GM12878 (cell line): Measurements from ENCODE around the gene KPNA4. TPM values are rescaled to one million over a fixed set of nuclear protein-coding genes. Genes with fewer than 3 reads are reported as not detected.

Experiments
- ATAC-seq: fragments of 200-7000 bp; cut with Tn5 transposase; 3 replicates; pipeline ENCODE4 v1.9.1; 2020; ENCODE audit warnings: mild to moderate bottlenecking, moderate library complexity
- BruUV-seq: library from RNA; stranded (reverse); fragments of 400-500 nt; replicated peaks from 2 replicates; lab custom pipeline; 2021; lab: Mats Ljungman, UMichigan
- CTCF ChIA-PET: fragments of 300-600 bp; sonication (Branson Sonifier 250); formaldehyde crosslinking; extraction: SDS; loops from one replicate; lab custom pipeline; 2021; ENCODE audit warnings: inconsistent platforms; lab: Yijun Ruan, JAX
- POLR2A ChIA-PET: fragments of 350-600 bp; formaldehyde crosslinking; extraction: SDS; loops from one replicate; lab custom pipeline; 2021; ENCODE audit warnings: inconsistent platforms; lab: Charles Lee
- RAD21 ChIA-PET: fragments of 300-600 bp; sonication (Branson Sonifier 250); formaldehyde crosslinking; loops from one replicate; lab custom pipeline; 2023; ENCODE audit warnings: antibody characterized with exemption; ENCODE audit not compliant: unreplicated experiment; lab: Charles Lee
- SMC1A ChIA-PET: fragments of 300-600 bp; sonication (Branson Sonifier 250); formaldehyde crosslinking; loops from one replicate; lab custom pipeline; 2023; ENCODE audit not compliant: unreplicated experiment, uncharacterized antibody; lab: Charles Lee
- DNase-seq: peaks from one replicate; pipeline ENCODE4 v3.0.0-alpha.2; 2011; ENCODE audit warnings: low read depth, low spot score
- FAIRE-seq: peaks from 3 replicates; lab custom pipeline; 2011; peaks lifted over from hg19 to GRCh38; lab: Jason Lieb, UNC
- H2AFZ ChIP-seq: 2 replicates; pipeline ENCODE4 v1.6.0; 2011; ENCODE audit warnings: low read depth, low read length, control low read depth; ENCODE audit not compliant: control insufficient read depth
- H3K27ac ChIP-seq: 2 replicates; pipeline ENCODE4 v1.5.1; 2011; ENCODE audit warnings: control low read depth; ENCODE audit not compliant: control insufficient read depth, insufficient read depth
- H3K27me3 ChIP-seq, 2 experiments: replicated peaks in 1 of 2; 2 replicates each; pipeline versions ENCODE4 v1.6.0 to v1.6.1; 2011; ENCODE audit warnings: low read length in 1 of 2; ENCODE audit not compliant: control insufficient read depth in 2 of 2, insufficient read depth in 2 of 2
- H3K36me3 ChIP-seq, 2 experiments: 2 replicates each; pipeline ENCODE4 v1.5.1; 2011; ENCODE audit warnings: low read length in 1 of 2; ENCODE audit not compliant: control insufficient read depth in 2 of 2, insufficient read depth in 2 of 2
- H3K4me1 ChIP-seq: 2 replicates; pipeline ENCODE4 v1.6.1; 2011; ENCODE audit warnings: mild to moderate bottlenecking, low read length, moderate library complexity, mixed read lengths; ENCODE audit not compliant: control insufficient read depth, insufficient read depth
- H3K4me2 ChIP-seq: 2 replicates; pipeline ENCODE4 v1.6.0; 2011; ENCODE audit warnings: control low read depth; ENCODE audit not compliant: control insufficient read depth, insufficient read depth
- H3K4me3 ChIP-seq: fragments of 200-600 bp; sonication (generic); 2 replicates; pipeline ENCODE4 v1.5.1; 2016
- H3K79me2 ChIP-seq: 2 replicates; pipeline ENCODE4 v1.6.0; 2011; ENCODE audit warnings: low read length; ENCODE audit not compliant: control insufficient read depth, insufficient read depth
- H3K9ac ChIP-seq: 2 replicates; pipeline ENCODE4 v1.8.0; 2011; ENCODE audit warnings: low read length, control low read depth, mixed read lengths; ENCODE audit not compliant: control insufficient read depth, insufficient read depth
- H3K9me3 ChIP-seq: replicated peaks from 3 replicates; pipeline ENCODE4 v1.5.1; 2011; ENCODE audit warnings: mild to moderate bottlenecking, low read length; ENCODE audit not compliant: control insufficient read depth, insufficient read depth
- H4K20me1 ChIP-seq: 2 replicates; pipeline ENCODE4 v1.6.0; 2011; ENCODE audit not compliant: control insufficient read depth, insufficient read depth
- MTA2 ChIP-seq: fragments of 450-650 bp; IDR thresholded peaks from 2 replicates; pipeline ENCODE4 v1.6.1; 2016; ENCODE audit warnings: low read depth, mild to moderate bottlenecking, moderate library complexity
- NRF1 ChIP-seq: conservative IDR thresholded peaks from 2 replicates; pipeline ENCODE4 v1.6.1; 2011; ENCODE audit warnings: mild to moderate bottlenecking, low read depth, low read length, improper control_type of control experiment
- POLR2A ChIP-seq: IDR thresholded peaks from 2 replicates; pipeline ENCODE4 v1.6.1; 2011; ENCODE audit warnings: low read depth, mild to moderate bottlenecking, low read length
- POU2F2 ChIP-seq: IDR thresholded peaks from 3 replicates; pipeline ENCODE4 v1.6.1; 2011; ENCODE audit warnings: low read depth, mild to moderate bottlenecking, low read length, borderline replicate concordance
- WRNIP1 ChIP-seq: IDR thresholded peaks from 2 replicates; pipeline ENCODE4 v1.6.1; 2011; ENCODE audit warnings: low read depth, low read length, improper control_type of control experiment, borderline replicate concordance
- YBX1 ChIP-seq: fragments of 450-650 bp; IDR thresholded peaks from 2 replicates; pipeline ENCODE4 v1.6.1; 2016; ENCODE audit warnings: antibody characterized with exemption
- YY1 ChIP-seq: IDR thresholded peaks from 2 replicates; pipeline ENCODE4 v1.6.1; 2011; ENCODE audit warnings: low read depth, mild to moderate bottlenecking, low read length
- WGBS: methylation state at CpG from one replicate; pipeline ENCODE4 v1.1.6; 2016; ENCODE audit warnings: low lambda C conversion rate; ENCODE audit not compliant: insufficient replicate concordance, insufficient coverage; ENCODE audit errors: missing lambda C conversion rate; 5-methylcytosine and 5-hydroxymethylcytosine counted together
- in situ Hi-C: fragments of 300-500 bp; cut with MboI; formaldehyde crosslinking; loops from 9 replicates; pipeline ENCODE4 v1.14.3; 2018; ENCODE audit warnings: mixed read lengths
- intact Hi-C: fragments of 100-400 bp; cut with micrococcal nuclease; formaldehyde crosslinking; loops from one replicate; pipeline ENCODE4 v1.14.2; 2022; ENCODE audit not compliant: unreplicated experiment
- polyA plus RNA-seq, 11 experiments: library from polyadenylated mRNA; depleted of rRNA in 4 of 11; unstranded in 6 of 11; stranded (reverse) in 5 of 11; fragments of >200 nt; fragmentation: Nextera tagmentation in 4 of 11; fragmentation: Illumina TruSeq in 1 of 11; extraction: Ambion mirVana in 4 of 11; extraction: Trizol in 1 of 11; gene quantifications; 1 replicate in 1 of 11; 2 replicates in 10 of 11; pipeline versions ENCODE4 v1.2.1 to v1.2.3, GENCODE V29; 2011 to 2016; ENCODE audit warnings: inconsistent platforms in 2 of 11, missing spikeins in 2 of 11, low read depth in 1 of 11
- total RNA-seq, 4 experiments: library from RNA; depleted of rRNA in 3 of 4; stranded (reverse); fragments of >200 nt in 3 of 4; fragmentation: Illumina TruSeq in 1 of 4; extraction: Trizol in 1 of 4; gene quantifications; 2 replicates each; pipeline versions ENCODE4 v1.2.1 to v1.2.3, GENCODE V29; 2013 to 2021
- TF ChIP-seq, protein P1 (sequence below): IDR thresholded peaks from 2 replicates; pipeline ENCODE4 v1.6.1; 2011; ENCODE audit warnings: mild to moderate bottlenecking, low read depth, low read length, moderate library complexity; ENCODE audit not compliant: insufficient replicate concordance
- TF ChIP-seq, protein P2 (sequence below): fragments of 450-650 bp; IDR thresholded peaks from 2 replicates; pipeline ENCODE4 v1.6.1; 2017; ENCODE audit warnings: antibody characterized with exemption, mild to moderate bottlenecking, moderate library complexity
- TF ChIP-seq, protein P3 (sequence below): fragments of 450-650 bp; formaldehyde crosslinking; IDR thresholded peaks from 2 replicates; pipeline ENCODE4 v1.4.0; 2020; ENCODE audit warnings: mild to moderate bottlenecking, moderate library complexity

The KPNA4 gene
- total and polyA plus RNA-seq, 10 of the 15 experiments (the other 5 are each of a cell fraction or from before 2014, with no cell fraction given) = 9.9 to 40.6 (median 18.1) TPM

DNA sequence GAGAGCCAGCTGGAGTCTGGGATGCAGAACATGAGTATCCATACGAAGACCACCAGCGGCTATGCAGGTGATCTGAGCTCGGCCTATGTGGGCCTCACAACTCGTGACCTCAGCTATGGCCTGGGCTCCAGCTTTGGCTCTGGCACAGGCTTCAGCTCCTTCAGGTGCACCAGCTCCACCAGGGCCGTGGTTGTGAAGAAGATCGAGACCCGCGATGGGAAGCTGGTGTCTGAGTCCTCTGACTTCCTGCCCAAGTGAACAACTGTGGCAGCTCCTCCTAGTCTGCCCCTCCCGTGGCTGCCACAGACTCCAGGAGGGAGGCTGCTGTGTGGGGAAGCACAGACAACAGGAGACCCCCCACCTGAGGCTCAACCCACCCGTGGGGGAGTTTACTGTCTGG, 3.6 kb upstream of the KPNA4 start (continued):
- no peak for TF ChIP-seq POU2F2
- TF ChIP-seq POLR2A = no peak
- no peak for TF ChIP-seq MTA2

DNA sequence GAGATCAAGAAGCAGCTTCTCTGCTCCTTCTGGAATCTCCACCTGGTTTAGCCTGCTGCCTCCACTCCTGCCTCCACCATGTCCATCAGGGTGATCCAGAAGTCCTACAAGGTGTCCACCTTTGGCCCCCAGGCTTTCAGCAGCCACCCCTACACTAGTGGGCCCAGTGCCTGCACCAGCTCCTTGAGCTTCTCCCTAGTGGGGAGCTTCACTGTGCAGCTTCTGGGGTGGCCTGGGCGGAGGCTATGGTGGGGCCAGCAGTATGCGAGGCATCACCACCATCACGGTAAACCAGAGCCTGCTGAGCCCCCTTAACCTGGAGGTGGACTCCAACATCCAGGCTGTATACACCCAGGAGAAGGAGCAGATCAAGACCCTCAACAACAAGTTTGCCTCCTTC, 2.4 kb upstream of the KPNA4 start:
- POLR2A ChIA-PET = interaction anchor here (2.1 kb wide), 1 partner anchor 118 kb away, joined by 8 read pairs; the partner anchor contains the start of gene TRIM59
- Histone ChIP-seq H3K9me3 (no peaks in the 10 kb centered on the region; the same call in 2 of the 3 replicates), H4K20me1 (no peaks in the 10 kb centered on the region), H3K79me2 (peaks cover 32% of the 10 kb centered on the region), H2AFZ (no peak overlapping the region), H3K9ac (no peak overlapping the region), H3K4me1 (no peaks in the 10 kb centered on the region), H3K4me2 (no peak overlapping the region), H3K27me3 (no peaks in the 10 kb centered on the region), H3K27ac (no peak overlapping the region), H3K4me3 (no peak overlapping the region), H3K36me3 (no peaks in the 10 kb centered on the region)
- in situ Hi-C loops = loop anchor here (10.0 kb wide), 1 partner anchor 657 kb away; the partner anchor contains the start of gene NMD3
- ATAC-seq = no peak
- intact Hi-C loops = no loop called here
- no peak for FAIRE-seq
- RAD21 ChIA-PET = interaction anchor here (1.3 kb wide), 1 partner anchor 118 kb away, joined by 4 read pairs; the partner anchor contains the start of gene TRIM59
- BruUV-seq = no TSS peak
- CTCF ChIA-PET = interaction anchor here (1.0 to 1.4 kb wide), 2 partner anchors 11 to 155 kb away, joined by 3 to 5 read pairs; no protein-coding TSS in a partner anchor
- no peak for DNase-seq
- 100% methylated on average over 3 of the region's 3 CpGs for WGBS
- SMC1A ChIA-PET = interaction anchor here (1.0 kb wide), 1 partner anchor 98 kb away, joined by 3 read pairs; no protein-coding TSS in a partner anchor
- no peak for TF ChIP-seq YY1
- no peak for TF ChIP-seq POU2F2
- TF ChIP-seq, protein P1, sequence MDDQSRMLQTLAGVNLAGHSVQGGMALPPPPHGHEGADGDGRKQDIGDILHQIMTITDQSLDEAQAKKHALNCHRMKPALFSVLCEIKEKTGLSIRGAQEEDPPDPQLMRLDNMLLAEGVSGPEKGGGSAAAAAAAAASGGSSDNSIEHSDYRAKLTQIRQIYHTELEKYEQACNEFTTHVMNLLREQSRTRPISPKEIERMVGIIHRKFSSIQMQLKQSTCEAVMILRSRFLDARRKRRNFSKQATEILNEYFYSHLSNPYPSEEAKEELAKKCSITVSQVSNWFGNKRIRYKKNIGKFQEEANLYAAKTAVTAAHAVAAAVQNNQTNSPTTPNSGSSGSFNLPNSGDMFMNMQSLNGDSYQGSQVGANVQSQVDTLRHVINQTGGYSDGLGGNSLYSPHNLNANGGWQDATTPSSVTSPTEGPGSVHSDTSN = no peak
- no peak for TF ChIP-seq YBX1
- TF ChIP-seq, protein P2, sequence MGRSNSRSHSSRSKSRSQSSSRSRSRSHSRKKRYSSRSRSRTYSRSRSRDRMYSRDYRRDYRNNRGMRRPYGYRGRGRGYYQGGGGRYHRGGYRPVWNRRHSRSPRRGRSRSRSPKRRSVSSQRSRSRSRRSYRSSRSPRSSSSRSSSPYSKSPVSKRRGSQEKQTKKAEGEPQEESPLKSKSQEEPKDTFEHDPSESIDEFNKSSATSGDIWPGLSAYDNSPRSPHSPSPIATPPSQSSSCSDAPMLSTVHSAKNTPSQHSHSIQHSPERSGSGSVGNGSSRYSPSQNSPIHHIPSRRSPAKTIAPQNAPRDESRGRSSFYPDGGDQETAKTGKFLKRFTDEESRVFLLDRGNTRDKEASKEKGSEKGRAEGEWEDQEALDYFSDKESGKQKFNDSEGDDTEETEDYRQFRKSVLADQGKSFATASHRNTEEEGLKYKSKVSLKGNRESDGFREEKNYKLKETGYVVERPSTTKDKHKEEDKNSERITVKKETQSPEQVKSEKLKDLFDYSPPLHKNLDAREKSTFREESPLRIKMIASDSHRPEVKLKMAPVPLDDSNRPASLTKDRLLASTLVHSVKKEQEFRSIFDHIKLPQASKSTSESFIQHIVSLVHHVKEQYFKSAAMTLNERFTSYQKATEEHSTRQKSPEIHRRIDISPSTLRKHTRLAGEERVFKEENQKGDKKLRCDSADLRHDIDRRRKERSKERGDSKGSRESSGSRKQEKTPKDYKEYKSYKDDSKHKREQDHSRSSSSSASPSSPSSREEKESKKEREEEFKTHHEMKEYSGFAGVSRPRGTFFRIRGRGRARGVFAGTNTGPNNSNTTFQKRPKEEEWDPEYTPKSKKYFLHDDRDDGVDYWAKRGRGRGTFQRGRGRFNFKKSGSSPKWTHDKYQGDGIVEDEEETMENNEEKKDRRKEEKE = no peak
- TF ChIP-seq, protein P3, sequence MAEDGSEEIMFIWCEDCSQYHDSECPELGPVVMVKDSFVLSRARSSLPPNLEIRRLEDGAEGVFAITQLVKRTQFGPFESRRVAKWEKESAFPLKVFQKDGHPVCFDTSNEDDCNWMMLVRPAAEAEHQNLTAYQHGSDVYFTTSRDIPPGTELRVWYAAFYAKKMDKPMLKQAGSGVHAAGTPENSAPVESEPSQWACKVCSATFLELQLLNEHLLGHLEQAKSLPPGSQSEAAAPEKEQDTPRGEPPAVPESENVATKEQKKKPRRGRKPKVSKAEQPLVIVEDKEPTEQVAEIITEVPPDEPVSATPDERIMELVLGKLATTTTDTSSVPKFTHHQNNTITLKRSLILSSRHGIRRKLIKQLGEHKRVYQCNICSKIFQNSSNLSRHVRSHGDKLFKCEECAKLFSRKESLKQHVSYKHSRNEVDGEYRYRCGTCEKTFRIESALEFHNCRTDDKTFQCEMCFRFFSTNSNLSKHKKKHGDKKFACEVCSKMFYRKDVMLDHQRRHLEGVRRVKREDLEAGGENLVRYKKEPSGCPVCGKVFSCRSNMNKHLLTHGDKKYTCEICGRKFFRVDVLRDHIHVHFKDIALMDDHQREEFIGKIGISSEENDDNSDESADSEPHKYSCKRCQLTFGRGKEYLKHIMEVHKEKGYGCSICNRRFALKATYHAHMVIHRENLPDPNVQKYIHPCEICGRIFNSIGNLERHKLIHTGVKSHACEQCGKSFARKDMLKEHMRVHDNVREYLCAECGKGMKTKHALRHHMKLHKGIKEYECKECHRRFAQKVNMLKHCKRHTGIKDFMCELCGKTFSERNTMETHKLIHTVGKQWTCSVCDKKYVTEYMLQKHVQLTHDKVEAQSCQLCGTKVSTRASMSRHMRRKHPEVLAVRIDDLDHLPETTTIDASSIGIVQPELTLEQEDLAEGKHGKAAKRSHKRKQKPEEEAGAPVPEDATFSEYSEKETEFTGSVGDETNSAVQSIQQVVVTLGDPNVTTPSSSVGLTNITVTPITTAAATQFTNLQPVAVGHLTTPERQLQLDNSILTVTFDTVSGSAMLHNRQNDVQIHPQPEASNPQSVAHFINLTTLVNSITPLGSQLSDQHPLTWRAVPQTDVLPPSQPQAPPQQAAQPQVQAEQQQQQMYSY (CRISPR knock-in tag) = no peak
- no peak for TF ChIP-seq WRNIP1
- TF ChIP-seq NRF1 = no peak
